Camera-type eye (tissue), 1 donor: Measurements from ENCODE around the gene MYCBP2. TPM values are rescaled to one million over a fixed set of nuclear protein-coding genes. Genes with fewer than 3 reads are reported as not detected.

Experiments used
- total RNA-seq: library from RNA; depleted of rRNA; stranded (reverse); fragments of >200 nt; gene quantifications from one replicate; pipeline ENCODE4 v1.2.3, GENCODE V29; 2014

MYCBP2 gene, protein sequence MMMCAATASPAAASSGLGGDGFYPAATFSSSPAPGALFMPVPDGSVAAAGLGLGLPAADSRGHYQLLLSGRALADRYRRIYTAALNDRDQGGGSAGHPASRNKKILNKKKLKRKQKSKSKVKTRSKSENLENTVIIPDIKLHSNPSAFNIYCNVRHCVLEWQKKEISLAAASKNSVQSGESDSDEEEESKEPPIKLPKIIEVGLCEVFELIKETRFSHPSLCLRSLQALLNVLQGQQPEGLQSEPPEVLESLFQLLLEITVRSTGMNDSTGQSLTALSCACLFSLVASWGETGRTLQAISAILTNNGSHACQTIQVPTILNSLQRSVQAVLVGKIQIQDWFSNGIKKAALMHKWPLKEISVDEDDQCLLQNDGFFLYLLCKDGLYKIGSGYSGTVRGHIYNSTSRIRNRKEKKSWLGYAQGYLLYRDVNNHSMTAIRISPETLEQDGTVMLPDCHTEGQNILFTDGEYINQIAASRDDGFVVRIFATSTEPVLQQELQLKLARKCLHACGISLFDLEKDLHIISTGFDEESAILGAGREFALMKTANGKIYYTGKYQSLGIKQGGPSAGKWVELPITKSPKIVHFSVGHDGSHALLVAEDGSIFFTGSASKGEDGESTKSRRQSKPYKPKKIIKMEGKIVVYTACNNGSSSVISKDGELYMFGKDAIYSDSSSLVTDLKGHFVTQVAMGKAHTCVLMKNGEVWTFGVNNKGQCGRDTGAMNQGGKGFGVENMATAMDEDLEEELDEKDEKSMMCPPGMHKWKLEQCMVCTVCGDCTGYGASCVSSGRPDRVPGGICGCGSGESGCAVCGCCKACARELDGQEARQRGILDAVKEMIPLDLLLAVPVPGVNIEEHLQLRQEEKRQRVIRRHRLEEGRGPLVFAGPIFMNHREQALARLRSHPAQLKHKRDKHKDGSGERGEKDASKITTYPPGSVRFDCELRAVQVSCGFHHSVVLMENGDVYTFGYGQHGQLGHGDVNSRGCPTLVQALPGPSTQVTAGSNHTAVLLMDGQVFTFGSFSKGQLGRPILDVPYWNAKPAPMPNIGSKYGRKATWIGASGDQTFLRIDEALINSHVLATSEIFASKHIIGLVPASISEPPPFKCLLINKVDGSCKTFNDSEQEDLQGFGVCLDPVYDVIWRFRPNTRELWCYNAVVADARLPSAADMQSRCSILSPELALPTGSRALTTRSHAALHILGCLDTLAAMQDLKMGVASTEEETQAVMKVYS (N-terminal part only)
- total RNA-seq: 198 TPM

GRCh38 chr13:77326905-77327604 is at the start of gene MYCBP2:
TSS of gene MYCBP2 (minus strand) at chr13:77327094. CDS start at chr13:77326775, 319 bp downstream.

DNA sequence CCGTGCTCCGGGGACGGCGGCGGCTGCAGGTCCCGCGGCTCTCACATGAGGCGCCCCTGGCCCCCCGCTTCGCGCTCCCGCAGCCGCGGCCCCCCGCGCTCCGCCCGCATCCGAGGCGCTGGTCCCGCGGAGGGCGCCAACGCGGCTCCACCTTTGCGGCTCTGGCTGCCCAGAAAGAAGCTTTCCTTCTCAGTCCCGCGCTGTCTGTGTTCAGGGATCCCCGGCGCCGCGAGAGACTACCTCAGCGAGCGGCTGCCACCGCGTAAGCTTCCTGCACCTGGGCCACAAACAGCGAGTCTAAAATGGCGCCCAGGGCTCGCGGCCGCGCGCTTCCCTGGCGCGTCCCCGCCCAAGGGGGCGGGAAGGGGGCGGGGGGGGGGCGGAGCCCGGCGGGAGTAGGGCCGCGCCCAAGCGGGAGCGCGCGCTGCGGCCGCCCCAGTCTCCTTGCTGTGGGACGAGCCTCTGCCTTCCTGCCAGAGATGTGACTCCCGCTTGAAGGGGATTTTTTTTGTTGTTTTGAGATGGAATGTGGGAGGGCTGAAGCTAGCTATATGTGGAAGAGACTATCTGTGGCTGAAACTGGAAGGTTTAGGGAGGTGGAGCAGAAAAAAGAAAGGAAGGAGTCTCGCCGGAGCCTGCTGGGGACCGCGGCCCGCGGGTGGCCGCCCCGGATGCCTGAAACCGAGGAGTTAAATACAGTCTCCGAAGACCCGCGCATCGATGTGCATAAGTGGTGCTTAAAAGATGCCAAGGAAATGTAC is 299.9 kb downstream of the MYCBP2 start, which contains the start of gene FBXL3:
Gene FBXL3, minus strand, starts transcription at position 299 of the 761 bp plus-strand sequence. CDS start 5,299 bp downstream, outside the sequence.

Other genes starting within 250 kb of the MYCBP2 start
- 8.4 TPM for gene SCEL, start 208.6 kb upstream of the MYCBP2 start, total RNA-seq